Right lobe of liver (tissue), 6 donors: ENCODE data around the gene ENOX1. TPM values are rescaled to one million over a fixed set of nuclear protein-coding genes. Genes with fewer than 3 reads are reported as not detected.

Experiments used
- ATAC-seq, 4 donors: fragments of 200-7000 bp; cut with Tn5 transposase; one replicate each; pipeline ENCODE4 v1.9.1; 2020; ENCODE audit warnings: mild to moderate bottlenecking in 4 of 4, moderate library complexity in 4 of 4
- DNase-seq, 3 donors: peaks; one replicate each; pipeline ENCODE4 v3.0.0-alpha.2; 2020
- H3K27ac ChIP-seq, 3 donors: fragments of 200-600 bp; one replicate each; pipeline ENCODE4 v1.8.0; 2022
- H3K27me3 ChIP-seq, 2 donors: fragments of 200-600 bp; one replicate each; pipeline ENCODE4 v1.8.0; 2022
- H3K36me3 ChIP-seq, 4 donors: fragments of 200-600 bp; sonication (generic) in 1 of 4; one replicate each; pipeline versions ENCODE4 v1.5.1 to v1.8.0; 2017 to 2022; ENCODE audit warnings: control low read depth in 1 of 4
- H3K4me1 ChIP-seq, 4 donors: fragments of 200-600 bp; sonication (generic) in 1 of 4; one replicate each; pipeline versions ENCODE4 v1.5.1 to v1.8.0; 2017 to 2022; ENCODE audit warnings: control low read depth in 1 of 4
- H3K4me3 ChIP-seq, 3 donors: fragments of 200-600 bp; one replicate each; pipeline ENCODE4 v1.8.0; 2022
- H3K9me3 ChIP-seq, 4 donors: fragments of 200-600 bp; sonication (generic) in 1 of 4; one replicate each; pipeline versions ENCODE4 v1.5.1 to v1.8.0; 2017 to 2022; ENCODE audit warnings: control low read depth in 1 of 4
- CTCF ChIP-seq, 4 donors: fragments of 200-600 bp in 3 of 4; fragments of 450-650 bp in 1 of 4; IDR thresholded peaks; one replicate each; pipeline versions ENCODE4 v1.5.1 to v1.8.0; 2016 to 2022; ENCODE audit warnings: antibody characterized with exemption in 4 of 4, mild to moderate bottlenecking in 2 of 4
- POLR2A ChIP-seq: fragments of 450-650 bp; IDR thresholded peaks from one replicate; pipeline ENCODE4 v1.6.1; 2017; ENCODE audit warnings: antibody characterized with exemption, mild to moderate bottlenecking
- WGBS: methylation state at CpG from one replicate; pipeline ENCODE4 v1.1.6; 2018; ENCODE audit warnings: low coverage, low lambda C conversion rate; ENCODE audit not compliant: insufficient coverage; ENCODE audit errors: missing lambda C conversion rate; 5-methylcytosine and 5-hydroxymethylcytosine counted together
- intact Hi-C, 2 donors: fragments of 100-400 bp; cut with DNase I; formaldehyde crosslinking; loops; one replicate each; pipeline versions ENCODE4 v1.11.2 to v1.14.1; 2022
- small RNA-seq, 2 experiments: library from RNA; depleted of rRNA; stranded (forward); fragments of <200 nt; gene quantifications; one replicate each; pipeline ENCODE3, GENCODE V24; 2016
- total RNA-seq, 6 experiments: library from RNA; depleted of rRNA in 2 of 6; stranded (reverse); fragments of >200 nt in 2 of 6; fragmentation: NEBNext Ultra II Directional in 3 of 6; extraction: Animal tissue kit (Norgen Biotek cat#: 25700) in 3 of 6; gene quantifications; one replicate each; pipeline versions ENCODE4 v1.1.0 to v1.2.4, GENCODE V29; 2016 to 2023
- donor health status: DM: no; HTN: yes; CAD: no.
- donor health status: DM: no; HTN: no; CAD: no.
- donor health status: DM: no; HTN: no; CAD: no.
- donor health status: DM: no; HTN: yes; CAD: no.
- donor health status: DM: no; HTN: yes; CAD: no.

Gene ENOX1
- total RNA-seq, 6 experiments from 2014 or later, result 0.07 to 0.16 TPM; not detected in 4

DNA sequence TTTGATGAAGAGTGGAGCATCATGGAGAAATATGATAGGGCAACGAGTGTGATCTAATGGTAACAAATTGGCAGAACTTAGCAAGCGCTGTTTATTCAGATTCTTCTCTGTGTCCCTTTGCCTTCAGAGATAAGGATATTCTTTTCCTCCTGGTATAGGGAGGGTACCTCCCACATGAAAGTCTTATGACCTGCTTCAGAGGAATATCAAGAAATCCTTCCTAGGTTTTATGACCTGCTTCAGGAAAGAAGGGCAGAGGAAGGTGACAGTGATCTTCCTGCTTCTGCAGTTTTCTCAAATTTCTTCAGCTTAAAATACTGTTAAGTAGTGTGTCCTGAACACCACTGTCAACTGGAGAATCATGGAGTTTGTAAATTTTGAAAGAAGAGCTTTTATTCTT is 619.0 kb downstream of the ENOX1 start:
- intact Hi-C loops, result no loop called here

DNA sequence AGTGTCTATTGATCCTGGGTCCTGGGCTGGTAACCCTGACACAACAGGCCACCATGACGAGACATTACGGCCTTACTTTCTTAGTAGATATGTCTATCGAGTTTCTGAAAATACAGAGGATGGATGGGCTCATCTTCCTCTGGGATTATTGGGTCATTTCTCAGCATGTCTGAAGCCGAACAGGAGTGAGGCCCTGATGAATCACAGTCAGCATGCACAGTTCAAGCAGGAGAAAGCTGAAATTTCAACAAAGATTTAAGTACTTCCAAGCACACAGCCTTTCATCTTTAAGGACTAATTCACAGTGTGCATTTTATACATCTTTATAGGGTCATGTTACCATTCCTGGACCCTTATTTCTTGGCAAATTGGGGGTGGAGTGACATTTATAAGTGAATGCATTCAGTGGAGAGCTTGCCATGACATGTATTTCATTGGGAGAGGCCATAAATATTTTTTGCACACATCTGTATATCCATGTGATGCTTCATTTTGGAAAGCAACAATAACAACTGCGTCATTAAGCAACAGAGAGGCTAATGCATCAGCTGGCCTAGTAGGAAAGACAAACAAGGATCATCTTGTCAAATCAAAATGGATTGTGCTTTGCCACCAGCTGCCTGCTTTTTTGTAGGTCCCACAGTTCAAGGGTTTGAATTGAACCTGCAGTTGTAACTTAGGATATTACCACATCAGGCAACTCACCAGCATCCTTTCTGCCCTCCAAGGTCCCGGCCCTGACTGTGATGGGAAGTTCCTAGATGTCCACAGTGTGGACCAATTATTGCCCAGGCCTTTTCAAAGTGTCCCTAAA is 619.9 kb downstream of the ENOX1 start:
- Histone ChIP-seq H3K36me3 (no peaks in the 10 kb centered on the region), H3K27ac (no peak overlapping the region), H3K27me3 (no peaks in the 10 kb centered on the region), H3K4me3 (no peak overlapping the region), H3K9me3 (no peaks in the 10 kb centered on the region), H3K4me1 (no peaks in the 10 kb centered on the region)
- ATAC-seq (no peak), DNase-seq (no peak)
- intact Hi-C loops, result no loop called here
- 70% methylated on average over 6 of the region's 6 CpGs for WGBS
- TF ChIP-seq CTCF (IDR thresholded peaks at IDR 0.05) (no peak), POLR2A (no peak)

More for the DNA sequence above, 619.0 kb downstream of the ENOX1 start:
- no peak for DNase-seq
- Histone ChIP-seq H3K27ac (no peak overlapping the region), H3K4me1 (no peaks in the 10 kb centered on the region), H3K9me3 (no peaks in the 10 kb centered on the region), H3K27me3 (no peaks in the 10 kb centered on the region), H3K36me3 (no peaks in the 10 kb centered on the region), H3K4me3 (no peak overlapping the region)
- no peak for TF ChIP-seq CTCF (IDR thresholded peaks at IDR 0.05)
- TF ChIP-seq POLR2A, result no peak
- no peak for ATAC-seq
- 56% methylated on average over 2 of the region's 2 CpGs for WGBS

Small RNA genes lying within 50 kb of the gene (small RNA-seq; reads per million reads assigned to genes)
- gene AL162713.1, result 0 reads per million in 2 experiments

Other genes with a start within 250 kb of the ENOX1 start
- gene CCDC122, start 92.8 kb upstream of the ENOX1 start, total RNA-seq, result 1 to 10 TPM; 1.7 to 4.9 (median 3.1) TPM
- 1 to 10 TPM; 2.7 to 8.4 (median 4.5) TPM for gene LACC1, start 92.9 kb upstream of the ENOX1 start, total RNA-seq